ENCODE measurements around the gene KDM2B.

- TF ChIP-seq CTCF (conservative IDR thresholded peaks at IDR 0.05): no peak
- no peak for TF ChIP-seq ZFX (IDR thresholded peaks at IDR 0.05)
These were observed 163.0 kb downstream of the KDM2B start for GRCh38 chr12:121417847-121418246.
